SK-MEL-5 (cell line): Measurements from ENCODE around the gene NMNAT1. TPM values are rescaled to one million over a fixed set of nuclear protein-coding genes. Genes with fewer than 3 reads are reported as not detected.
A peak's percentile ranks its signal among the peaks of the same experiment; 100 is the strongest.
"Not testable (repeated sequence)": the region's sequence is repeated elsewhere in the genome, so short reads cannot be mapped to it uniquely, and the experiment has no call there.

Experiments used
- DNase-seq: peaks from one replicate; pipeline ENCODE4 v3.0.0-alpha.2; 2016; ENCODE audit warnings: low read depth, low spot score
- in situ Hi-C: cut with HindIII; loops from 2 replicates; pipeline ENCODE4 v1.10.0; 2016; ENCODE audit warnings: low sequenced_read_pairs, high pct_unique_total_duplicates, low pct_unique_long_range_greater_than_20kb
- total RNA-seq: library from RNA; depleted of rRNA; stranded (reverse); fragments of >200 nt; shearing (Covaris generic); gene quantifications from 2 replicates; pipeline ENCODE4 v1.2.3, GENCODE V29; 2014

The NMNAT1 gene
- total RNA-seq, 1 experiment from 2014 or later: 9.9 TPM

GRCh38 chr1:9914610-9914937 lies 28.7 kb upstream of the NMNAT1 start:
- in situ Hi-C loops: no loop called here
- no peak for DNase-seq

- no peak for DNase-seq
- in situ Hi-C loops: no loop called here
These were observed 26.8 kb upstream of the NMNAT1 start for GRCh38 chr1:9916452-9916851.

GRCh38 chr1:9917495-9917894 lies 25.8 kb upstream of the NMNAT1 start:
- in situ Hi-C loops, DNase-seq: not testable (repeated sequence)

DNA sequence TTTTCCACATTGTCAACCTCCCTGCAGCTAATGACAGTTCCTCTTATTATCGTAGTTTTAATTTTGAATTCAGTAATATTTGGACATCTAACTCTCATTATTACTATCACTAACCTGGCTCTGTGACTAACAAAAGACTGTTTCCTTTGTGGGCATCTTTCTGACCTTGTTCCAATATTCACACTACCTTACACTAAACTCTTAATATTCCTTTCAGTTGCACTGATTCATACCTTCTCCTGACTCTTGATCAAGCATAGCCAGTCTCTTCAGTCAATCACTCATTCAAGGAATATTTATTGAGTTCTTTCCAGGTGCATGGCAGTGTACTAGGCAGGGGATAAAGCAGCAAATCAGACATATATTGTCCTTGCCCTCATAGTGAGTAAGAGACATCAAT lies 25.4 kb upstream of the NMNAT1 start:
- no peak for DNase-seq
- in situ Hi-C loops: no loop called here

DNA sequence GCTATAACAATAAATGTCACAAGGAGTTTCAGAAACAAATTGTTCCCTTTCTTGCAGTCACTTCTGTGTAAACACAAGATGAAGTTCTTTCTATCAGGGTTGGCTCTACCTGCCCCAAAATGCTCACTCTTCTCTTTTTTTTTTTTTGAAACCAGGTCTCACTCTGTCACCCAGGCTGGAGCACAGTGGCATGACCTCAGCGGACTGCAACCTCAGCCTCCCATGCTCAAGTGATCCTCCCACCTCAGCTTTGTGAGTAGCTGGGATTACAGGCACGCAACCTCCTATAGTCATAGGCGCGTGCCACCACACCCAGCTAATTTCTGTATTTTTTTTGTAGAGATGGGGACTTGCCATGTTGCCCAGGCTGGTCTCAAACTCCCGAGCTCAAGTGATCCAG lies 22.7 kb upstream of the NMNAT1 start:
- in situ Hi-C loops: no loop called here
- DNase-seq: no peak

GRCh38 chr1:9922342-9922741 lies 20.9 kb upstream of the NMNAT1 start:
- no peak for DNase-seq
- in situ Hi-C loops: no loop called here

DNA sequence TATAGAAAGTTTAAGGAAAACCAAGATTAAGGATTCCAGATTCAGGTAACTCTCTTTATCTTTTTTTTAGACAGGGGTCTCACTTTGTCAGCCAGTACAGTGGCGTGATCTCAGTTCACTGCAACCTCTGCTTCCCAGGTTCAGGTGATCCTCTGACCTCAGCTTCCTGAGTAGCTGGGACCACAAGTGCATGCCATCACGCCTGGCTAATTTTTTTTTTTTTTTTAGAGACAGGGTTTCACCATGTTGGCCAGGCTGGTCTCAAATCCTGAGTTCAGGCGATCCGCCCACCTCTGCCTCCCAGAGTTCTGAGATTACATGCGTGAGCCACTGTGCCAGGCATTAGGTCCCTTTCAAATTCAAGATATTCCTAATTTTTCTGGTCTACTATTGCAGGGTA lies 16.0 kb upstream of the NMNAT1 start:
- in situ Hi-C loops: no loop called here

GRCh38 chr1:9929431-9930385 lies 13.6 kb upstream of the NMNAT1 start:
- peak; percentile 98 for DNase-seq
- in situ Hi-C loops: no loop called here

More for the DNA sequence above, 16.0 kb upstream of the NMNAT1 start:
- no peak for DNase-seq

DNA sequence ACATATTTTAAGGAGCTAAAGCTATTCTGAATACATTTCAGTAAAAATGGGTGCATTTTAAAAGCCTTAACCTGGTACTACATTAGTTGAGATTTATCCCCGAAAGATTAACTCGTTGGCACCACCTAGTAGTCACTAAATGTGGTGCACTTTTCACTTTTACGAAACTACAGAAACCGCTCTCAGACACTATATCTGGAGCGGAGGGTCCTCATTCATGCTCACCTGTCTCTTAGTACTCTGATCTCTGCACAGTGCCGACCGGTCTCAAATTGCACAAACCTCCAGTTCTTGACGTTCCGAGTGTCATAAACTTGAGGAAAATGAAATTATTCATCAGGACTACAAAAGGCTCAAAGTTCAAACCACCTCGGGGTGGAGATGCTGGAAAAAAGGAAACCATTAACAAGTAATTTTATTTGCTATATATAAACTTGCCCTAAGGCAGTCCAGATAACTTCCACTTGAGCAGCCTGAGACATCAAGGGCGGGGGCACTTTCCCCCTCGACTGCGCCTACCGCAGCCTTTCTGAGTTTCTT lies 806 bp upstream of the NMNAT1 start:
- peak; percentile 73 for DNase-seq
- in situ Hi-C loops: no loop called here

GRCh38 chr1:9946315-9946714 lies 3.0 kb downstream of the NMNAT1 start:
- in situ Hi-C loops: no loop called here
- no peak for DNase-seq

DNA sequence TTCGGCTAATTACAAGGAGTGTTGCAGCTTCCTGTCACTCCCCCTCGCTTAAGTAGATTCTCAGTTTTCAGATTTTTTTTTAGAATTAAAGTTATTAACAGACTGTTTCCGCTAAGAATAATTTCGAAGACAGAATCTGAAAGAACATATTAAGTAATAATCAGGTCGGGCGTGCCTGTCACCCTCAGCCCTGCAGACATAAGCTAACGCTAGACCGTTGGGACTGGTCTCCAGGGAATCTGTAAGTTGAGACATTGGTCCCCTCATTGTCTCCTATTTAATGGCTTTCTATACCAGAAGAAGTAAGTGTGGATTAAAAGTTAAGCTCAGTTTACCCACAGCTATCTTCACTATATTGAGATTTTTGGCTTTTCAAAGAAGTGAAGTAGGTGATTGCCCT lies 14.5 kb downstream of the NMNAT1 start:
- in situ Hi-C loops: no loop called here

DNA sequence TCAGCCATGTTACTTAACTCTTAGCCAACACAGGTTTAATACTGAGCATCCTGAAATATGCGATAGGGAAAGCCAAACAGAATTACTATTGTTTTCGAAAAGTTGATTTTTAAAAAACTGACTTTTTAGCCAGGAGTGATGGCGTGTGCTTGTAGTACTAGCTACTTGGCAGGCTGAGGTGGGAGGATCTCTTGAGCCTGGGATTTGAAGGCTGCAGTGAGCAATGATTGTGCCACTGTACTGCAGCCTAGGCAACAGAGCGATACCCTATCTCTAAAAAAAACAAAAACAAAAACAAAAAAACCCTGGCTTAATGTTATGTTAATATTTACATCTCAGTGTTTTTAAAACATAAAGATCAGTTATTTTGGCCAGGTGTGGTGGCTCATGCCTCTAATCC lies 16.7 kb downstream of the NMNAT1 start:
- in situ Hi-C loops: no loop called here

More for the DNA sequence above, 14.5 kb downstream of the NMNAT1 start:
- no peak for DNase-seq

GRCh38 chr1:9960706-9961562 lies 17.7 kb downstream of the NMNAT1 start:
- no peak for DNase-seq
- in situ Hi-C loops: no loop called here

More for the DNA sequence above, 16.7 kb downstream of the NMNAT1 start:
- no peak for DNase-seq

- in situ Hi-C loops: no loop called here
These were observed 41.0 kb downstream of the NMNAT1 start for GRCh38 chr1:9984253-9984652.

DNA sequence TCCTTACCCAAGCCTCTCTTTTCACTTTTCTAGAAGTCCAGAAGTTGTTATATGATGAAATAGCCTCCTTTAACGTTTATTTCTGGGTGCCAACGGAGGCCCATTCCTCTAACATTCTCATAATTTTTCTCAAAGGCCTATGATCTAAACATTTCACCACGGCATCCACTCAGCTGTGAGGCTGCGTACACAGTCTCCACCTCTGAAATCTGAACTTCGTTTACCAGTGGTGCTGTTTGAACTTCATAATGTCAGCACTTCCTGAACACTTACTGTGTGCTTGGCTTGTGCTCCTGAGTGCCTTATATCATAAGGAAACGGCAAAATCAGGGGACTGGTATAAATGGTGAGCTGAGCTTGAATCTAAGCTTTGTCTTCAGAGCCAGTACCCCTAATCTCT lies 41.7 kb downstream of the NMNAT1 start:
- in situ Hi-C loops: no loop called here
- DNase-seq: no peak

More at GRCh38 chr1:9984253-9984652, 41.0 kb downstream of the NMNAT1 start:
- no peak for DNase-seq

DNA sequence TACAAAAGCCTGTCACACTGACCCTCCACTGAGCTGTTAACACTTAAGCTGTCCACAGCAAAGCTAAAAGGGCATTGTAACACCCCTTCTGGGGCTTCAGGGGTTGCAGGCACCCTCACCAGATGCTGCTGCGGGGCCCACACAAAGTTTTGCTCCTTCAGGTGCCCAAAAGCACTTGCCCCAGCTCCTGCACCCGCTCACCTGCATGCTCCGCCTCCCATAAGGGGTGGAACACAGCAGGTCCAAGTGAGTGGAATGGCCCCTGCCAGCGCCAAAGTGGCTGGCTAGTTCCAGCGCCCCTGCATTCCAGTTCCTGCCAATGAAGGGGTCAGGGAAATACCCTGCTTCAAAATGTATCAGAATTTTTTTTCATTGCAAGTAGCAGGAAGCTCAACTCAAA lies 46.5 kb downstream of the NMNAT1 start:
- in situ Hi-C loops: no loop called here
- DNase-seq: no peak

DNA sequence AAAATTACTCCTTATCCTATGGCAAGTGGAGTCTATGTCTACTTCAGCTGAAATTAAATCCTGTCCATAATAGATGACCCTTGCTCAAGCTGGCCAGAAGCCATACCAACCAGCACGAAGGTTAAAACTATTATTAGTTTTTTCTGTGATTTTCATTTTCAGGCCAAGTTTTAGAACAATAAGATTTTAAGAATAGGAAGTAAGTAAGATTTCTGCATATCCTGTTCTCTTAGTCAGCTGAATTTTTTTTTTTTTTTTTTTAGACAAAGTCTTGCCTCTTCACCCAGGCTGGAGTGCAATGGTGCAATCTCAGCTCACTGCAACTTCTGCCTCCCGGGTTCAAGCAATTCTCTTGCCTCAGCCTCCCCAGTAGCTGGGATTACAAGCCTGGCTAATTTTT lies 47.7 kb downstream of the NMNAT1 start:
- no peak for DNase-seq
- in situ Hi-C loops: no loop called here

DNA sequence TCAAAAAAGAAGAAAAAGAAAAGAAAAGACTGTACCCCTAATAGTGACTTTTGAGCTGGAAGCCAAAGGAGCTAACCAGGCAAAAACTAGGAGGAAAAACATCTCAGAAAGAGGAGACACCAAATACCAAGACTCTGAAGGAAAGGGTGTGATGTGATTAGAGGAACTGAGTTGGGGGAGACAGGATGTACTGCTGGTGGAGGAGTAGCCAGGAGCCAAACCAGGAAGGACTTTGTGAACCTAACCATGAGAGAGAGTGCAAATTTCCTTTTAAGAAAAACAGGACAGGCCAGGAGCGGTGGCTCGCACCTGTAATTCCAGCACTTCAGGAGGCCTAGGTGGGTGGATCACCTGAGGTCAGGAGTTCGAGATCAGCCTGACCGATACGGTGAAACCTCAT lies 49.6 kb downstream of the NMNAT1 start:
- DNase-seq: no peak
- in situ Hi-C loops: no loop called here
